ENCODE results near the gene CDKL5.
A peak's percentile ranks its signal among the peaks of the same experiment; 100 is the strongest.
"Not testable (repeated sequence)": the region's sequence is repeated elsewhere in the genome, so short reads cannot be mapped to it uniquely, and the experiment has no call there.

The CDKL5 gene

GRCh38 chrX:18425199-18426003 is at the start of gene CDKL5:
TSS of gene CDKL5 (plus strand) at chrX:18425608. CDS start at chrX:18507097, 81,489 bp downstream.
- peak; percentile 67 for DNase-seq (ENCODE audit: low read depth)

GRCh38 chrX:18377796-18378195 is 47.6 kb upstream of the CDKL5 start:
- DNase-seq (ENCODE audit: low read depth), result no peak

- DNase-seq (ENCODE audit: low read depth), result no peak
Measured at GRCh38 chrX:18389966-18390365, 35.4 kb upstream of the CDKL5 start.

- DNase-seq (ENCODE audit: low read depth), result peak; percentile 8
Measured at GRCh38 chrX:18390941-18391538, 34.4 kb upstream of the CDKL5 start.

- no peak for DNase-seq (ENCODE audit: low read depth)
Measured at GRCh38 chrX:18394477-18394876, 30.9 kb upstream of the CDKL5 start.

- no peak for DNase-seq (ENCODE audit: low read depth)
Measured at GRCh38 chrX:18401848-18402213, 23.6 kb upstream of the CDKL5 start.

- DNase-seq (ENCODE audit: low read depth), result no peak
Measured at GRCh38 chrX:18406531-18407266, 18.7 kb upstream of the CDKL5 start.

- no peak for DNase-seq (ENCODE audit: low read depth)
Measured at GRCh38 chrX:18410038-18410437, 15.4 kb upstream of the CDKL5 start.

- DNase-seq (ENCODE audit: low read depth), result no peak
Measured at GRCh38 chrX:18415386-18415785, 10.0 kb upstream of the CDKL5 start.

- DNase-seq (ENCODE audit: low read depth), result peak; percentile 38
Measured at GRCh38 chrX:18422325-18422724, 3.1 kb upstream of the CDKL5 start.

GRCh38 chrX:18422886-18423285 is 2.5 kb upstream of the CDKL5 start:
- no peak for DNase-seq (ENCODE audit: low read depth)

GRCh38 chrX:18424482-18425198 is 768 bp upstream of the CDKL5 start:
- no peak for DNase-seq (ENCODE audit: low read depth)

- DNase-seq (ENCODE audit: low read depth), result no peak
Measured at GRCh38 chrX:18426004-18426320, 554 bp downstream of the CDKL5 start.

- no peak for DNase-seq (ENCODE audit: low read depth)
Measured at GRCh38 chrX:18428006-18428405, 2.6 kb downstream of the CDKL5 start.

GRCh38 chrX:18433288-18433687 is 7.9 kb downstream of the CDKL5 start:
- not testable (repeated sequence) for DNase-seq (ENCODE audit: low read depth)

- no peak for DNase-seq (ENCODE audit: low read depth)
Measured at GRCh38 chrX:18434896-18435295, 9.5 kb downstream of the CDKL5 start.

GRCh38 chrX:18436017-18436416 is 10.6 kb downstream of the CDKL5 start:
- no peak for DNase-seq (ENCODE audit: low read depth)

- no peak for DNase-seq (ENCODE audit: low read depth)
Measured at GRCh38 chrX:18440835-18441234, 15.4 kb downstream of the CDKL5 start.

- DNase-seq (ENCODE audit: low read depth), result no peak
Measured at GRCh38 chrX:18441780-18442367, 16.5 kb downstream of the CDKL5 start.

- no peak for DNase-seq (ENCODE audit: low read depth)
Measured at GRCh38 chrX:18448416-18448815, 23.0 kb downstream of the CDKL5 start.

GRCh38 chrX:18449236-18449635 is 23.8 kb downstream of the CDKL5 start:
- no peak for DNase-seq (ENCODE audit: low read depth)

- no peak for DNase-seq (ENCODE audit: low read depth)
Measured at GRCh38 chrX:18455384-18455783, 30.0 kb downstream of the CDKL5 start.
